Spleen (tissue), 7 donors: ENCODE measurements around the gene C11orf71.

Source experiments
- CTCF ChIP-seq, 11 experiments: fragments of 200-600 bp in 7 of 11; fragments of 450-650 bp in 4 of 11; sonication (generic) in 4 of 11; IDR thresholded peaks in 8 of 11; conservative IDR thresholded peaks in 3 of 11; 1 replicate in 7 of 11; 2 replicates in 4 of 11; pipeline versions ENCODE4 v1.4.0 to v1.8.0; 2016 to 2021; ENCODE audit warnings: antibody characterized with exemption in 11 of 11, inconsistent platforms in 4 of 11, mild to moderate bottlenecking in 1 of 11
- POLR2A ChIP-seq, 3 donors: fragments of 450-650 bp; IDR thresholded peaks; one replicate each; pipeline ENCODE4 v1.5.1; 2017; ENCODE audit warnings: antibody characterized with exemption in 3 of 3, mild to moderate bottlenecking in 1 of 3
- donor health status: DM: no; HTN: no; CAD: no; lungs with moderate emphysema.
- donor health status: DM: no; HTN: no; CAD: no.
- donor health status: DM: no; HTN: no; CAD: no.

GRCh38 chr11:114441921-114442320 is 41.6 kb upstream of the C11orf71 start:
- no peak for TF ChIP-seq CTCF (IDR thresholded peaks at IDR 0.05 in 8 of 11, conservative IDR thresholded peaks at IDR 0.05 in 3 of 11)
- TF ChIP-seq POLR2A (IDR thresholded peaks at IDR 0.05), result no peak
